ENCODE measurements around the gene TCEA3.

GRCh38 chr1:23416964-23417363, 7.6 kb downstream of the TCEA3 start:
- TF ChIP-seq CTCF (IDR thresholded peaks at IDR 0.05) (no peak), POLR2A (IDR thresholded peaks at IDR 0.05) (no peak)

All from suprapubic skin (tissue), 3 donors.